PFSK-1 (cell line): Measurements from ENCODE around the gene MTMR12.

ENCODE experiments used
- FOXP2 ChIP-seq: optimal IDR thresholded peaks from 2 replicates; pipeline ENCODE3; 2011; ENCODE audit warnings: borderline replicate concordance, control low read depth, inconsistent platforms; ENCODE audit not compliant: insufficient read depth; ENCODE audit errors: extremely low read length, extremely low read depth
- POLR2AphosphoS5 ChIP-seq: IDR thresholded peaks from 2 replicates; pipeline ENCODE4 v1.6.1; 2012; ENCODE audit warnings: low read depth, mild to moderate bottlenecking, control low read depth, low read length, moderate library complexity
- REST ChIP-seq, 2 experiments: IDR thresholded peaks; 2 replicates each; pipeline versions ENCODE4 v1.6.1 to v1.8.0; 2011 to 2012; ENCODE audit warnings: low read depth in 2 of 2, low read length in 2 of 2, control low read depth in 1 of 2, inconsistent platforms in 1 of 2, mild to moderate bottlenecking in 1 of 2, moderate library complexity in 1 of 2; ENCODE audit not compliant: insufficient read depth in 1 of 2
- SIN3A ChIP-seq: IDR thresholded peaks from 2 replicates; pipeline ENCODE4 v1.6.1; 2012; ENCODE audit warnings: mild to moderate bottlenecking, low read length, moderate library complexity, borderline replicate concordance; ENCODE audit not compliant: insufficient read depth
- TAF1 ChIP-seq: IDR thresholded peaks from 2 replicates; pipeline ENCODE4 v1.6.1; 2012; ENCODE audit warnings: low read length, control low read depth, borderline replicate concordance; ENCODE audit not compliant: insufficient read depth

The MTMR12 gene

DNA sequence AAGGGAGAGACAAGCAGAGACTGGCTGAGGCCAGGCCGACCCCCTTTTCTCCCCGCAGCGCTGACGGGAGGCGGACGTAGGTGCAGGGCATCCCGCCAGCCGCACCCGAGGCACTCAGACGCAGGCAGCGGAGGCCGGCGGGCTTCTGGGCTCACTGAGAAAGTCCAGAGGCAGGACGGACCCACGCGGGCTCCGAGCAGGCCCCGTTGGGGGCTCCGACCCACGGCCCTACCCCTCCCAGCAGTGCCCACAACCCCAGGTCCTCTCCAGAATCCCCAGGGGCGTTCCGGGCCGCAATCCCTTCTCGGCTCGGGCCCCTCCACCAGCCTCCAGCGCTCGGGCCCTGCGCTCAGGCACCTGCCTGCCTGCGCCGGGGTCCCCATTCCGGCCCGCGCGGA, 543 bp downstream of the MTMR12 start:
- TF ChIP-seq TAF1 (no peak), SIN3A (no peak), POLR2AphosphoS5 (no peak), FOXP2 (no peak), REST (IDR thresholded peaks at IDR 0.05; ENCODE audit: insufficient read depth in 1 of 2, low read depth in 2 of 2, low read length in 2 of 2) (no peak)

- TF ChIP-seq SIN3A: no peak
- TF ChIP-seq TAF1: no peak
- TF ChIP-seq REST (IDR thresholded peaks at IDR 0.05; ENCODE audit: insufficient read depth in 1 of 2, low read depth in 2 of 2, low read length in 2 of 2): no peak
- no peak for TF ChIP-seq POLR2AphosphoS5
Observed at GRCh38 chr5:32311404-32312196, 1.1 kb downstream of the MTMR12 start.

- no peak for TF ChIP-seq TAF1
- TF ChIP-seq FOXP2: no peak
- TF ChIP-seq REST (IDR thresholded peaks at IDR 0.05; ENCODE audit: insufficient read depth in 1 of 2, low read depth in 2 of 2, low read length in 2 of 2): no peak
- TF ChIP-seq POLR2AphosphoS5: no peak
- TF ChIP-seq SIN3A: no peak
Observed at GRCh38 chr5:32309761-32310160, 3.0 kb downstream of the MTMR12 start.

- no peak for TF ChIP-seq SIN3A
- no peak for TF ChIP-seq FOXP2
- no peak for TF ChIP-seq REST (IDR thresholded peaks at IDR 0.05; ENCODE audit: insufficient read depth in 1 of 2, low read depth in 2 of 2, low read length in 2 of 2)
- TF ChIP-seq TAF1: no peak
- no peak for TF ChIP-seq POLR2AphosphoS5
Observed at GRCh38 chr5:32308946-32309345, 3.8 kb downstream of the MTMR12 start.

- TF ChIP-seq REST (IDR thresholded peaks at IDR 0.05; ENCODE audit: insufficient read depth in 1 of 2, low read depth in 2 of 2, low read length in 2 of 2) (no peak), TAF1 (no peak), POLR2AphosphoS5 (no peak), FOXP2 (no peak), SIN3A (no peak)
Observed at GRCh38 chr5:32307769-32308194, 5.0 kb downstream of the MTMR12 start.
